HG03135 (cell line): Measurements from ENCODE around the gene NCOA3.

Source experiments
- ATAC-seq: cut with Tn5 transposase; IDR thresholded peaks from one replicate; pipeline ENCODE4 v1.9.1; 2021; ENCODE audit warnings: mild to moderate bottlenecking, moderate library complexity; ENCODE audit not compliant: unreplicated experiment

The NCOA3 gene

DNA sequence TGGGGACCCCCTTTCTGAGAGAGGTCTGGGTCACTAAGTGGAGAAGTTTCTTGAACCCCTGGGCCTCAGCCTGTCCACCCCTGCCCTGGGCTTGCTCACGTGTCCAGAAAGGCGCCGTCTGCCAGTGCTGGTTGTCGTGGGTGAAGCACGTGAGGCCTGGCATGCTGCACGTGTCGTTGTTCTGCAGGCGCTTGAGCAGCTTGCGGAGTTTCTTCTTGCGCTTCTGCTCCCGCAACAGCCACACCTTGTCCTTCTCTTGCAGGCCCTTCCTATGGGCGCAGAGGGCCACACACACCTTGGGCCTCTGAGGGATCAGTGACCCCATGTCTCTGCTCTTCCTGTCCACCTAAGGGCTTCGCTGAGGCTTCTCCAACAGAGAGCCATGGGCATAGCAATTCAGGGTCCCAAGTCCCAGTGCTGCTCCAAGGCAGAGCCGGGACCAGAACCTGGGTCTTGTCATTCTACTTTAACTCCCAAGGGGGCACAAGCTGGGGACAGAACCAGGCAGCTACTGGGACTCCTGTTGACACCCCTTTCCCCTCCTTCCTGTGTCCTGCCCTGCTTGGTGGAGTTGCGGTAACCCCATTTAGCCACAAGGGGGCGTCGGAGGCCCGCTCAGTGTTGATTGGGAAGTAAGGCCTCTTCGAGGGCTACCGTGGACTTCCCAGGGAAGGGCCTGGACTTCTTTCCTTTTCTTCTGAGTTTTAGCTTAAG, 161.8 kb downstream of the NCOA3 start:
- ATAC-seq: no peak

DNA sequence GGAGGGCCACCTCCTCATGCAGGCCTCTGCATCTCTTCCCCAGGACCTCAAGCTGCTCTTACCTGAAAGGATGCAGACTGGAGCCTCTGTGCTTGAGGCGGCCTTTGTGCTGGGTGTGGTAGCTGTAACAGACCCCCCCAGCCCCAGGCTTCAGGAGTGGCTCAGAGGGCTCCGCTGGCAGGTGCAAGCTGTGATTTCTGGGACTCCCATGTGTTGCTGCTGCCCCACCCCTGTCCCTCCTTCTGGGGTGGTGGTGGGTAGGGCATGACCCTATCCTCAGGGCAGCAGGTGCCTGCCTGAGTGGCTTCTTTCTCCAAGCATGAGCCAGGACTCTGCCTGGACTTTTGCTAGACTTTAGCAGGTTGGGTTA, 162.4 kb downstream of the NCOA3 start:
- ATAC-seq: no peak

DNA sequence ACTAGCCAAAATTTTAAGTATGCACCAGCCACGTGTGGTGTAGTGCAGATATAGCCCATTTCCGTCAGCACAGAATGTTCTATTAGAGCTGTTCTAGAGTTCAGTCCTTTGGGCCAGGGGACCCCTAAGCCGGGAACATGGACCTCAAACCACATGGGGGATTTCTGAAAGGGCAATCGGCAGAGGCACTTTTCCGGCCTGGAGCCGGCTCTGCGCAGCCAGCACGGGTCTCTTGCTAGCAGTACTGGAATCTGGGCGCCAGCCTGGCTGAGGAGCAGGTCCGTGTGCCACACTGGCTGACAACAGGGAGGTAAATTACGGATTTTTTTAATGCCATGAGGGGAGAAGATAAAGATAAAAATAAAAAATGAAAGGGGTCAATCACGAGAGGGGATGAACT, 163.1 kb downstream of the NCOA3 start:
- ATAC-seq: no peak

DNA sequence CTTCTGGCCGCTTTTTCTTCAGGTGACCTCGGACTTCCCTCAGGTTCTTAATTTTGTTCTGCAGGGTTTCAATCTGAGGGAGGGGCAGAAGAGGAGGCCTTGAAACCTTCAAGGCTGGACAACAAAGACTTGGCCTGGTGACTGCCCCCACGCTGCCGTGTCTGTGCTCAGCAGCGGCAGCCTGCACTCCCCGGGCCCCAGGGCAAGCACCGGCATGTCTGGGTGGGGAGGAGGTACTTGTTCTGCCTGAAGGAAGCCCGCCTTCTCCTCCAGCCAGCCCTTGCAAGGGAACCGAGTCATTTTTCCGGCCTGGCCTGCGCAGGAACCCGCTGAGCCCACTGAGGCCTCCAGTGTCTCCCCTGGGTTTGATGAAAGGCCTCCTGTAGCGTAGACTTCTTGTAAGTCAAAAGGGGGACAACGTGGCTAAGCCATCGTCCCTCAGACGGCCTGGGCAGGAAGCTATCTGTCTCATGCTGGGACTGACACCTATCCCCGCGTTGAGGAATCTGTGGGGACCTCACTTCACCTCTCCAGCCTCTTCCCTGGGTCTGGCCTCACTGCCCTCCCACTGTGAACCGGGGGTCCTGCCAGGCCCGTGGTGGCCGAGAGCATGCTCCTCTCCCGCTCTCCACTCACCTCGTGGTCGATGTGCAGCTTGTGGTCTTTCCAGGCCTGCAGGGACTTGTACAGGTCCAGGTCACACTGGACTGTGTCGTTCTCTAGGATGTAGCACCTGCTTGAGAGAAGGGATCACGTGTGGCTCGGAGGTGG, 163.7 kb downstream of the NCOA3 start:
- no peak for ATAC-seq

DNA sequence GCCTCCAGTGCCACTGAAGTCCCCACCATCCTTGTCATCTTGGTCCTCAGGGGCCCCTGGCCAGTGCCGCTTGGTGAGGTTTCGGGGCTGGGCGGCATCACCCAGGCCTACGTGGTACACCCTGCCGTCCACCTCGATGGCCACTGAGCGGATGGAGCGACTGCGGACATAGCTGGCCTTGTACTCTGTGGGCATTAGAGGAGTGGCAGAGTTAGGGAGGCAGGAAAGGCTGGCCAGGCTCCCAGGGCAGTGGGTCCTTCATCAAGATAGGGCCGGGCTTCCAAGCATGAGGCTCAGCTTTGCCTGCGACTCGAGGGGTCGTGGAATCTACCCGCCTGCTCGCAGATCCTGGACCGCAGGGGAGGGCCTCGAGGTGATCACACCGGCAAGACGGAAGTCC, 164.6 kb downstream of the NCOA3 start:
- no peak for ATAC-seq

DNA sequence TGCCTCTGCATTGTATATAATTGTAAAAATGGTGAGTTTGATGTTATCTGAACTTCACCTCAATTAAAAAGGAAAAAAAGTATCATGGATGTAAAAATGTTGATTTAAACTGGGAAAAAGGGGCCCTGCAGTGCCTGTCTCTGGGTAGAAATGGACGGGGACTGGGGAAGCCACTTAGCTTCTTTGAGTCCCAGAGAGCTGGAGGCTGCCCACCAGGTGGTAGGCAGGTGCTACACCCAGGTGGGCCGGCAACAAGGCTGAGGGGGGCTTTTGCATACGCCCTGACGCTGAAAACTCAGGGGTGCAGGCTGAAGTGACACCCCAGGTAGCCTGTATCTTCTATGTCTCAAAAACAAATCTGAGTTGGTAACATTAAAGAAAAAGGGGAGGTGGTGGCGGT, 165.4 kb downstream of the NCOA3 start:
- no peak for ATAC-seq

DNA sequence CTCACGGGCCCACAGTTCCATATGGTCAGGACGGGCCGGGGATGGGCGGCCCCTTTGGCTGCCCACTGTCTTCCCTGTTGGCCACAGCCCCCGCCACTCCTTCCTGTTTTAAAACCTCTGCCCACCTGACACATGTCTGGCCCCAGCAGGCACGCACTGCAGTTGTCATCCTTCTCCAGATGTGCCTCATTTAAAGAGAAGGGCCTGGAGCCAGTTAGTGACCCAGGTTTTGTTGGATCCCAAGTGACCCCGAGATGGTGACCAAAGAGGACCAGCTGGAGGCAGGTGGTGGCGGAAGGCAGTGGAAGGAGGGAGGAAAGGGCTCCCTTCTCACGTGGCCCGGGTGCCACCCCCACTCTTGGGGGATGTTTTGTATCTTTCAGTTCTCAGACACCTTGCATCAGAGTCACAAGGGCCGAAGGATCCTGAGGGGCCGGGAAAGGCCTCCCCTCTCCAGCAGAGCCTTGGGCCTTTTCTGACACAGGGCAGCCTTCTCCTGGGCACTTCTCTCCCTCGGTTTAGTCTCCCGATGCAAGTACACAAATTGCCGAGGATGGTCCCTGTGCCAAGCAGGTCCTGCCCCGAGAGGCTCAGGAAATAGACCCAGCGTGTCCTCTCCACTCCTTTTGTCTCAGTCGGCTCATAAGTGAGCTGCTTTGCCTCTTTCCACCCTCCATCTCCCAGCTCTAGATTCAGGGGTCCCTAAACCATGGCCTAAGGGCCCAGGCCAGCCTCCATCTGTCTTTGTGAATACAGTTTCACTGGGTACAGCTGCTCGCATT, 166.0 kb downstream of the NCOA3 start:
- ATAC-seq: no peak

DNA sequence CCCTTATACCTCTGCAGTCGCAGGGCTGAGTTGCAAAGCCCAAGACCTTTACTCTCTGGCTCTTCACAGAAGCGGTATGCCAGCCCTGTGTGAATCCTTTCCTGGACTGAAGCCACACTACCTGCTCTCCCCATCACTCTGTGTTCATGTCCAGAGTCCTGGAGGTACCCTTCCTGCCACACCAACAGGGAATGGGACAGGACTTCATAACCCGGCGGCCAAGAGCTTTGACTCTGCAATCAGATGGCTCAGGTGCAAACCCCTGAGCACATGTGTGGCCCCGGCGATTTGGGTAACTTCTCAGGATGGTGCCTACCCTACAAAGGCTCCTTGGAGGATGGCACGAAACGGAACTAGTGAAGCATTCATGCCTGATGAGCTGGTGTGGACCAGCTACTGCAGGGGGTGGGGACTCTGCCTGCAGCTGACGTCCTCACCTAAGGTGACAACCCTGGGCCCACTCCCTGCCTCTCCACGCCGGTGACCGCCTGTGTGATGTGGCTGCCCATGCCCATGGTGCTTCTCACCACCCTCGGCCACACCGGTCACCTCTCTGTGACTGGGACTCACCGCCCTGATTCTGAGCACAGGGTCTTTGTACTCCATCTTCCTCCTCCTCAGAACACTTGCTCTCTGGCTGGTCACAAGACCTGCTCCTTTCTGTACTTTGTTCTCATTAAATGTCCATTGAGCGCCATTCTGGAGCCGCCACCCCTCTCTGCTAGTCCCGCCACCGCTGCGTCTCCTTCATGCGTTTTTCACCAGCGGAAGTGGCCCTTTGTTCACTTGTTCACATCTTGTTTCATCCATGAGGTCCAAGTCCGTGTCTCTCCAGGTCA, 166.8 kb downstream of the NCOA3 start:
- no peak for ATAC-seq

DNA sequence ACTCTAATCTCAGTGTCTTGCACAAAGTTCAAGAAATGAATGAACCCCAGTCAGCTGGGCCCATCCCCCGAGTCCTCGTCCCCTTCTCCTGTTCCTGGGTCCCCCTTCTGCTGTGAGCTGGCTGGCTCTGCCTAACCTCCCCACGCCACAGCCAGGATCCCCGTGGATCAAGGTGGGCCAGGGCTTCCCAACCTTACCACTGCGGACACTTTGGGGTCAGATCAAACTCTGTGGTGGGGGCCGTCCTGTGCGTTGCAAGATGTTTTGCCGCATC, 167.4 kb downstream of the NCOA3 start:
- no peak for ATAC-seq

DNA sequence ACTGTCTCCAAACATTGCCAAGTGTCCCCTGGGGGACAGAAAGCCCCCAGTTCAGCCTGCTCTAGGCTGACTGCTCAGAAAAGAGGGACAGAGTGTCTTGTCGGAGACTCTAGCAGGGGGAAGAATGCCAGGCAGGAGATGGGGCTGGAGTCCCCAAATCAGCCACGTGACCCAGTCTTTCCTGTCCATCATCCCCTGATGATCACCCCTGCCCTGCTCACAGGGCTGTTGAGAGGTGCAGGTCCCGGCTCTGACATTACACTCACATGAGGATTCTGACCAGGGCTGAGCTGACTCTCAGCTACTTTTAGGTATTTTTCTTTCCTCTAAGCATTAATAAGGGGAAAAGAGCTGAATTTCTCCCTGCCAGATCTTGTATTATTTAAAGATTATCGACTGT, 167.8 kb downstream of the NCOA3 start:
- no peak for ATAC-seq

DNA sequence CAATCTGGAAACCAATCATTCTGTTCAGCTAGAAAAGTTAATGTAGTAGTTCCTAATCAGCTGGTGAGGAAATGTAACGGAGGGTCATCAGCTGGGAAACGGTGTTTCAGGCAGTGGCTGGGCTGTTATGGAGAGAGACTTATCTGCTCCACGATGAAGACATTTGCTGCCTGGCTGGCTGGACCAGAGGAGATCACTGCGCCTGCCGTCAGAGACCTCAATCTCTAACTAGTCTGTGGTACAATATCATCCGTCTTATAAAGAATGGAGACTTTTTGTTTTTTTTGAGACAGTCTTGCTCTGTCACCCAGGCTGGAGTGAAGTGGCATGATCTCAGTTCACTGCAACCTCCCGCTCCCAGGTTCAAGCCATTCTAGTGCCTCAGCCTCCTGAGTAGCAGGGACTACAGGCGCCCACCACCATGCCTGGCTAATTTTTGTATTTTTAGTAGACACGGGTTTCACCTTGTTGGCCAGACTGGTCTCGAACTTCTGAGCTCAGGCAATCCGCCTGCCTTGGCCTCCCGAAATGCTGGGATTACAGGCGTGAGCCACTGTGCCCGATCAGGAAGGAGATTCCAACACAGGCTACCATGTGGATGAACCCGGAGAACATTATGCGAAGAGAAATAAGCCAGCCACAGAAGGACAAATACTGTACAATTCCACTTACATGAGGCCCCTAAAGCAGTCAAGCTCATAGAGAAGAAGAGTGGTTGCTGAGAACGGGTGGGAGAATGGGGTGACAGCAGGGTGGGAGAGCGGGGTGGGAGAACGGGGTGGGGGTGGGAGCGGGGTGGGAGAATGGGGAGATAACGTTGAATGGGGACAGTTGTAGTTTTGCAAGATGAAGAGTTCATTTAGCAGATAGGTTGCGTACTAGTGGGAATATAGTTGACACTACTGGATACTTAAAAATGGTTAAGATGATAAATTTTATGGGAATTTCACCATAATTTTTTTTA, 168.5 kb downstream of the NCOA3 start:
- ATAC-seq: no peak

DNA sequence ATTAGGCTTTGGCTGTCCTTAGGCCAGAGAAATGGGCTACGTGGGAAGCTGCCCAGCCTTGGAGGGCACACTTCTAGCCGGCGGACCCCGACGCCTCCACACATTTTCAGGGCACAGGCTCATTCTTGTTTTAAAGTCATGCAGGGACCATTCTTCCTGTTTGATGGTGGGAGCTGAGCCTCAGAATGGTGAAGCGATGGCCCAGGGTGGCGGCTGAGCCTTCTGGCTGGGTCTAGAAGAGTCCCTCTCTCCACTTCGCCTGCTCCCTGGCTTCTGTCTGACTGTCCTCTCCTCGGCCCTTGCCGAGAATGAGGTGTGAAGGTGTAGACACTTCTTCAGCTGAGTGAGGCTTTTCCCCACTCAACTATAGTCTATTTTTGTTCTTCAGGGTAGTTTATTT, 169.2 kb downstream of the NCOA3 start:
- no peak for ATAC-seq

DNA sequence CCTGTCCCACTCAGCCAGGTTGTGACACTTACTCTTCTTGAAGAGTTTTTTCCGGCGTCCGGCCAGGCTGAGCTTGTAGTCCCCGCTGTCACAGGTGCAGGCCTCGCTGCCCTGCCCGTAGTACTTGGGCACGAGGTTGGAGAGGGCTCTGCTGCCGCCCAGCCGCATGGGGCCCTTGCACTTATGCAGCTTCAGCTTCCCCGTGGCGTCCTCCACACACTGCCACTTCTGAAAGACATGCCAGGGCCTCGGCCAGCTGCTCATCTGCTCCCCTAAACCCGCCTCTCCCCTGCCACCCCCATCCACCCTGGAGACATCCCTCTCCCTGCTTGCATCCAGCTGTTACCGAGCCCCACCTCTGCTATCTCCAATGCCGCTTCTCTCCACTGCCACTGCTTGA, 170.5 kb downstream of the NCOA3 start:
- ATAC-seq: no peak

DNA sequence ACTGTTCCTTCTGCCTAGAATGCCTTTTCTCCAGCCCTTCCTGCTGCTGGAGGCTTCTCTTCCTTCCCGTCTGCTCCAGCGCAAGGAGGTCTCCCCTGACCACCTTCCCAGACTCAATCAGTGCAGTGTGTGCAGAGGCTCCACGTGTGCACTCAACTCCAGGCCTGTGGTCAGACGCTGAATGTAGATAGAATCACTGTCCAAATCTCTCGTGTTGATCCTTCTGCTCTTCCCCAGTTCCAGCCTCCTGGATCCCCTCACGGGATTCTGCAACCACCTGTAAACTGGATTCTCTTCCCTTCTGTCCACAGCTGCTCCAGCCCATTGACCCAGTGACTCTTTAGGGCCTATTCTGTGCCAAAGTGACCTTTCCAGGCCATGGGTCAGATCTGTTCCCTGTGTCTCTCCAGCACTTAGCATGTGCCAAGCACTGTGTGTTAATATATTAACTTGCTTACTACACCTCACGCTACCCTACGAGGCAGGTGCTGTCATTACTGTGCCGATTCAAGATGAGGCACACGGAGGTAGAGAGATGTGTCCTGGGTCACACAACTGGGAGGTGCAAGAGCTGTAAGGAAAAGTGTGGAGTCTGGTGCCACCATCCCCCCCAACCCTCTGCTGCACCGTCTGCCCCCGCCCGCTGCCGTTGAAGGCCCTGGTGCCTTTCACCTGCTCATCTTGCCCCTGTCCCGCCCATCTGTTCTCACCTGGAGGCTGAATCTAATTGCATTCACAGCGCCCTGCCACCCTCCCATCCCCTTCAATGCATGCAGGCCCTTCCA, 171.4 kb downstream of the NCOA3 start:
- ATAC-seq: no peak

DNA sequence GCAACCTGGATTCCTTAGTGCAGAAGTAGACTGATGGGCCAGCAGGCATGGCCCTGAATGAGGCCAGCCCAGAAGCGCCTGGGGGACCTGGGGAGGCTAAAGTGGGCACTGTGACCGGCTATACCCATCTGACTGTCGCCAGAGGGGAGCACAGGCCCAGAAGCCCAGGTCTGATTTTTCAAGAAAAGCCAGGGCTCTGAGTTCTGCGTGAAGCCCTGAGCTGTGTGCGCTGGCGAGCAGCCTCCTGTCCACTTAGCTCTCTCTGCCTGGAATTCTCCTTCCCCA, 171.9 kb downstream of the NCOA3 start:
- ATAC-seq: no peak

DNA sequence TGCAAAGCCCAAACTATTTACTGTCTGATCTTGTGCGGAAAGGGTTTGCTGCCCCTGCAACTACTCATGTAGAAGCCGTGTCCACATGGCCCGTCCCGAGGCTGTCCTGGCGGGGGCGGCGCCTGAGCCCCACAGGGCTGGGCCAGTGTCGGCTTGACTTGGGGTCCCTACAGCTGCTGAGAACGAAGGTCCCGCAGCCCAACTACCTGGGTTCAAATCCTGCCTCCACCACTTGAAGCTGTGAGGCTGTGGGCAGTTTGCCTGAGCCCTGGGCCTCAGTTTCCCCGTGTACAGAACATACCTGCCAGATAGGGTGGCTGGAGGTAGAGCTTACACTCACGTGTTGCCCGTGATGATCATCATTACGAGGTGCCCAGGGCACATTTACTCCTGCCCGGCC, 172.5 kb downstream of the NCOA3 start:
- ATAC-seq: no peak

DNA sequence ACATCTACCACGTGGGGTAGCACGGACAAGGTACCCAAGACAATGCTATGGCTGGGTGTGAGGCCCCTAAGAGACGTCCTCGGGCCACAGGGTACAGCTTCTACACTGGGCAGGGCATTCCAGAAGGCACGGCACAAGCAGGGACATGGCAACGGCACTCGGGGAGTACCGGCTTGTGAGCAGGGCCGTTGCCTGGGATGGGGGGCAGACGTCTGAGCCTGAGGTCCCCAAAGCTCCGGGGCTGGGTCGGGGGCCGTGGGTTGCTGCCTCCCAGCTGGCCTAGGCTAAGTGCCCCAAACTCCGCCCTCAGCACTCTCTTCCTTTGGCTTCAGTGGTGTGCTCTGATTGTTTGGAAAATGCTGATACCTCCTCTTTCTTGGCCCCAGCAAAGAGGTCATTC, 173.0 kb downstream of the NCOA3 start:
- ATAC-seq: no peak

DNA sequence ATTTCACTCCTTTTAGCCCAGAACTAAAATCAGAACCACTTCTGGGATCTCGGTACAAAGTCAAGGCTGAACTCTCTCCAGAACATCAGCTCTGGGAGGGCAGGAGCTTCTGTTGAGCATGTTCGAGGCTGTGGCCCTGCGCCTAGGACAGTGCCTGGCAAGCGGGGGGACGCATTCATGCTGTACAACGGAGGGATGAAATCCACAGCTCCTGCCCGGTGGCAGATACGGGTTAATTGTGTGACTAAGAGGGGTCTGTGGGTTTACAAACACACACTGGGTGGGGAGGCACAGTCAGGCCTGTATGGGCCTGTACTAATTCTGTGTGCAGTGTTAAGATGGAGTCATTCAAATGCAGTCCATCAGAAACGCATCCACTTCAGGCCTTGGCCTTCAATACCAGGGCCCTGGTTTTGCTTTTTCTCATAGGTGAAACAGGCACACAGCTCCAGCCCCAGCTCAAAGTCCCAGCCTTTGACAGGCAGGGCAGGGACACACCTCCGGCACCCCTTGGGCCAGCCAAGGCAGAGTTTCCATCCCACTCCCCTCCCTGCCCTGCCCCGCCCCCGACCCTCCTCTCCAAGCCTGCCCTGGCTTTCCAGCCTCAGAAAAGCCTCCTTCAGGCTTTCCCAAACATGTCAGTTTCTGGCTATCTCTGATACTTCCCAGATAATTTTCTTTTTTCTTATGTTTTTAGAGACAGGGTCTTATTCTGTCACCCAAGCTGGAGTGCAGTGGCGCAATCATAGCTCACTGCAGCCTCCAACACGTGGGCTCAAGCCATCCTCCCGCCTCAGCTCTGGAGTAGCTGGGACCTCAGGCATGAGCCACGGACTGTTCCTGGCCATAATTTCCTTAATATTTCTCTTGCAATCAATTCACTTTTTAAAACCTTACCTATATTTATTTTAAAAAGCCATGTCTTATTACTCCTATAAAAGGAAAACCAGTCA, 173.8 kb downstream of the NCOA3 start:
- no peak for ATAC-seq
